Inflammatory macrophage (primary cell): ENCODE measurements around the gene OGA.
A peak's percentile ranks its signal among the peaks of the same experiment; 100 is the strongest.
"Not testable (repeated sequence)": the region's sequence is repeated elsewhere in the genome, so short reads cannot be mapped to it uniquely, and the experiment has no call there.

Experiments
- DNase-seq, 2 donors: peaks; one replicate each; pipeline ENCODE4 v3.0.0-alpha.2; 2020 to 2022

The OGA gene

GRCh38 chr10:101797403-101798059 lies 20.7 kb downstream of the OGA start:
- no peak for DNase-seq

- DNase-seq: no peak
These were observed 24.7 kb downstream of the OGA start for GRCh38 chr10:101793526-101793925.

- no peak for DNase-seq
These were observed 28.6 kb downstream of the OGA start for GRCh38 chr10:101789686-101790085.

- DNase-seq: not testable (repeated sequence)
These were observed 29.0 kb downstream of the OGA start for GRCh38 chr10:101789231-101789630.

- DNase-seq: no peak
These were observed 32.4 kb downstream of the OGA start for GRCh38 chr10:101785801-101786200.

DNA sequence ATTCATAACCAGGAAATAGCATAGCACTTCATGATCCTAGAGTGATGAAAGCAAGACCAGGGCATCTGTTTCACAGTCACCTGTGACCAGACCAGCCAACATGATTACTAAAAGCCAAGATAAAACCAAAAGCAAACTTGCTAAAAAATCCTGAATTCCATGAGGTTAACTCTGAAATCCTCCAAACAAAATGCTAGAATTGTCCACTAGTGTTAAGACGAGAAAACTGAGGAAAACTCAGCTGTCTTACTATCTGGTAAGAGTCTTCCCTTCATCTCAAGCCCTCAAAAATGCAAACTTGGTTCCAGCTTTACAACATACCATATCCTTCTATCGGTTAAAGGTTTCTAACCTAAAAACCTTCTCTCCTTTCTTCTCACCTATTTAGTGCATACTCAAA lies 33.7 kb downstream of the OGA start:
- no peak for DNase-seq

DNA sequence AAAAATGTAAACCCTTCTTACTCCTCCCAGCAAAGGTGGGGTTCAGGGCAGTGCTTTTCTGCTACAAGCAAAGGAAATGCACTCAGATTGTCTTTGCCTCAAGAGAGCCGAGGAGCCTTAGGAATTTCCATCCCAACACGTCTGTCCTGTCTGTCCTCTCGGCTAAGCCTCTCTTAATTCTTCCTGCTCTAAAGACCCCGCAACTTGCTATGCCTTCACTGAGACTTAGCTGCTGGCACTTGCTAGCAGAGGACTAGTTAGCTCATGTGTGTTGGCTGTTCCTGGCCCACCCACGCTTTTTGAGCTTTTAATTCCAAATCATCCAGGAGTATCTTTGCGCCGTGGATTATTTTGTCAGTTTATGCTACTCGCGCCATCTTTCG lies 34.5 kb downstream of the OGA start:
- no peak for DNase-seq

DNA sequence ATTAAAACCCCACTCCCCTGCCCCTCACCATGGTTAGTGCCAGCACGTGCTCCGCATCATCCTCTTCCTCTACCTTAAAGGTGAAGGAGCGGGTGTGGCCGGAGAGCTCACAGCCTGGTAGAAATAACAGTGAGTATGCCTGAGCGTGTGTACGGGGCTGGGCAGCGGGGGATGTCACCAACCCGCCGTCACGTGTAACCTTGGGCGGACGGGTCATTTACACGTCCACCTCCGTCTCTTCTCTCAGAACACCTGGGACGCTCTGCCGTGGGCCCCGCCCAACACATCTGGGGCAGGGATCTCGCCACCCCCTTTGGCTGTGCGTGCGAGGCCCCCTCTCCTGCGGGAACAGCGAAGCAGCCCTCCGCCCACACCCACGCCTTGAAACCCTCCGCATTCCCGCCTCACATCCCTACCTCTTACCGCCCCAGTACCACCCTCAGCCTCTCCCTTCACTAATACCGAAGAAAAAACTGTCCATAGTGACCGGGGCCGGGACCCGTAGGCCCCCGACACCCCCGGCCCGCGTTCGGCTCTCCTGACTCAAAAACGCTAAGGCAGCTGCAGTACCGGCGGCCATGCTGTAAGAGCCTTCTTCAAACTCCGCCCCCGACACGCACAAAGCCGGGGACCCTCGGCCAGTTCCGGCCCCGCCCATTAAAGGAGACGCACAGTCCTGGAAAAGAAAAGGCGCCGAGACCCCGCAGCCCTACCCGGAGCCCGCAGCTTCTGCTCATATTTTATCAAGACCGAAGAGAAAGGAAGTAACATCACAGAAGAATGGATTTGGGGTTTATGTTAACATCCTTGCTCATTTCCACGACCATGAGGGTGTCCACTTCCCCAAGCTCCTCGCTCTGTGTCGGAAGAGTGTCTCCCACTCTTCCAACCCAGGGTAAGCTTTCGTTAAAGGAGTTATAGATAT lies 35.2 kb downstream of the OGA start, which contains the start of gene NPM3:
Gene NPM3 (minus strand): TSS at position 636 of the 925 bp plus-strand sequence. CDS start 56 bp downstream, at position 580.
- DNase-seq: peak; percentile 66 to 79

DNA sequence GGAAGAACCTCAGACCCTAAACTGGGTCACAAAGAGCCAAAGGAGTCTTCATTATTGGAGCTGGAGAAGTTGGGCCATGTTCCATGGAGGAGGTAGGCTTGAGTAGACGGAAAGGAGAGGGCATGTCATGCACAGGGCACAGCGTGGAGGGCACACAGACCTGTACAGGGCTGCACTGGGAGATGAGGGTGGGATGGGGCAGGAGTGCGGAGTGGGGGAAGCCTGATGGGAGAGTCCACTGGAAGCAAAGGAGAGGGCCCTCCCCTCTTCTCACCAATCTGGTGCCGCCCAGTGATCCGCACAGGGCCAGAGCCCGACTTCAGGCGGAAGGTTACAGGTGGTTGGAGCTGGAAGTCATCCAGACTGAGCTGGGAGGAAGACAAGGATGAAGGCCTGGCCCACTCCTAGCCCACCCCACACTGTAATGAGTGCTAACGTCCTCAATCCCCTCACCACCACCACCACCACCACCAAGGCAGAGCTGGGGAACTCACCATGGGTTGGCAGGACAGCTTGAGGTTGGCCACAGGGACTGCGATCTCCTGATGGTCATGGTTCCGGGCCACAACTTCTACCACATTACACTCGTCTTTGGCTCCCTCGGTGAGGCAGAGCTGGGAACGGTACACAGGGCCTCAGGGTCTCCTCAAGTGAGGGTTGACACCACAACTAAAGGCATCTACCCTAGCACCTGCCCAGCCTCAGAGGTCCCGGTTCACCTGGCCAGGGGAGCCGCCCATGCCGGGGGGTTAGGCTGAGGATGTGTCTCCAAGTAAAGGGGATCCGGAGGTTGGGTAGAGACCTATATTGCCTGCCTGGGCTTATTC lies 36.0 kb downstream of the OGA start:
- DNase-seq: no peak

GRCh38 chr10:101781655-101781983 lies 36.6 kb downstream of the OGA start:
- no peak for DNase-seq

DNA sequence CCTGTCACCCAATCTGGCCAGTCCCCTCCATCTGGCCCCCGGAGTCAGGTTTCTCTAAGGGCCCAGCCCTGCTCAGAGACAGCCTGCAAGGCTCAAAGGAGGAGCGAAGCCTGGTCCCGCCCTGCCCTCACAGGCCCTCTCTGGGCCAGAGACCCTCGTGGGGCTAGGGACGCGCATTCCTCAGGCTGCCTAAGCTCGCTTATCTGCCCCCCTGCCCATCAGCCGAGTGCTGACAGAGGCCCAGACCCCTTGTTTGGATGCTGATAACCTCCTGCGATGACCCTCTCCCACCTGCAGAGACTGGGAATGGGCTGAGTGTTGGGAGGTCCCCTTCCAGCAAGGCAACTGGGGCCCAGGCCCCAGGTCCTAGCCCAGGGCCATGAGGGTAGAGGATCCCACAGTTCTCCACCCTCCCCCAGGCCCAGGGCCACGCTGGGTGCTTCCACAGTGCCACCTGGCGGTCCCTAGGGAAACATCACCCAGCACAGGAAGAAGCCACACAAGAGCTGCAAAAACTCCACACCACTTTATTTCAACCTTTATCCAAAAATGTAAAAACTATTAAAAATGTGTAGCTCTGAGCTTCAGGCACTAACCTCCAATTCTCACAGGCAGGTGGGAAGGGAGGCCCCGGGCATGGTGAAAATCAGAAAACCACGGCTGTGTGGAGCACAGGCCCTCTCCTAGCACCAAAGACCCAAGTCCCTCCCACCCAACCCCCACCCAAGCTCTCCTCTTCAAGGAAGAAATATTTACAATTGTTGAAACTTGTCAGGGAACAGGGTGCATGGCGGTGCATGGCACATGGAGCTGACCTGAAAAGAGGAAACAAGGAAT lies 37.2 kb downstream of the OGA start:
- DNase-seq: peak; percentile 60 to 69

- no peak for DNase-seq
These were observed 37.9 kb downstream of the OGA start for GRCh38 chr10:101780187-101780817.

DNA sequence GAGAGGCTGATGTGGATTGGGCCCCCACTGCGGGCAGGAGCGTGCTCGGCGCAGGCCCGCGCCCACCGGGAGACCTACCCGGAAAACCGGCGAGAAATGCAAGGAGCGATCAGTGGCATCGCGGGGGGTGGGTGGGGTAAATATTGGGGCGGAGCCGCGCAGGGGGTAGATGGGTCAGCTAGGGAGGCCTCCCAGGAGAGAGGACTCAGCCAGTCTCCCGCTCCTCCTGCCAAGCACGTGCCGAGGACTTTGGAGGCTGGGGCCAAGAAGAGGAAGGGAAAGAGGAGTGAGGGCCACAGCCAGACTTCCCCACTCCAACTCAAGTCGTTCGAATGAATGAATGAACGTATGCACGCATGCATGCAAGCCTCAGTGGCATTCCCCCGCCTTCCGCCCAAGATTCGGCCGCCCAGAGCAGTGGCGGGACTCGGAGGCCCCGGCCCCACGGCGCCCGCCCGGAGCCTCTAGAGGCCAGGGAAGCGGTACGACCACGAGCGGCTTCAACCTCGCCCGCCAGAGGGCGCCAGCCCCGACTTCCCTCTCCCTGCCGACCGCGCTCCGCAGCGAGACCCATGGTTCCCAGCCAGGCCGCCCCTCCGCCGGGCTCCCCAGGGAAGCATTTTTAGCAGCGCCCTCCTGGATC lies 38.6 kb downstream of the OGA start:
- DNase-seq: peak; percentile 78

GRCh38 chr10:101778781-101779543 lies 39.3 kb downstream of the OGA start:
- peak; percentile 8 to 24 for DNase-seq

DNA sequence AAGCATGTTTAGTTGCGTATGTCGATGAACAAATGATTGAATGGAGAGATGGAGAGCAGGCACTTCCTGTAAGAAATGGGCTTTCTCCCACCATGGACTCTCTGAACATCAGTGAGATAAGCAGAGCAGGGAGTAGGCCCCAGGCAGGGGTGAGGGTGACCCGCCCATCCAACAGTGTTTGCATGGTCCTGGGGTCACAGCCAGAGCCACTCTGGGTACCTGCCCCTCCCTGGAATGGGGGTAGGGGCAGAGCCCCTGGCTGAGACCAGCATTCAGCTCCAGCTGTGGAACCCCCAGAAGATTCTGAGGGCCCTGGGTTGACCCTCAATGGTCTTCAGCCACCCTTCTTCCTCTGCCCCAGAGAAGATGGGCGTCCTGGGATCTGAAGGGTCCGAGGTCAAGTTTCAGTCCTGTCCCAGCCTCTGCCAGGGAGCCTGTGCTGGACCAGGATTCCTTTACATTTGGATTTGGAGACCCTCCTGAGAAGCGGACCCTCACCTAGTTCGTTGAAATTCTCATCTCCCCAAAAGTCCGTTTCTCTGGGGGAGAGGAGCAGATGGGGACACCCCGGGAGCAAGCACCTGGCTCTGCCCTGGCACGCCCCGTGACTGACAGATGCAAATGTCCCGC lies 40.0 kb downstream of the OGA start:
- DNase-seq: no peak

- no peak for DNase-seq
These were observed 40.6 kb downstream of the OGA start for GRCh38 chr10:101777619-101778145.

- no peak for DNase-seq
These were observed 42.0 kb downstream of the OGA start for GRCh38 chr10:101776161-101776817.

- no peak for DNase-seq
These were observed 42.7 kb downstream of the OGA start, which contains the start of gene FGF8 for GRCh38 chr10:101775273-101776160. Gene FGF8, minus strand, starts transcription at chr10:101776114. Its CDS starts 214 bp downstream, at chr10:101775900.
